ENCODE results near the gene TBC1D10B. TPM values are rescaled to one million over a fixed set of nuclear protein-coding genes. Genes with fewer than 3 reads are reported as not detected.

TBC1D10B gene
- total and polyA plus RNA-seq, 2 of the 8 experiments (the other 6 are each of a cell fraction or from before 2014, with no cell fraction given) = 15.4 to 28.6 TPM

GRCh38 chr16:30416047-30416603 is 45.8 kb upstream of the TBC1D10B start:
- FAIRE-seq (no peak), DNase-seq (ENCODE audit: low read depth in 1 of 2, low spot score in 2 of 2) (no peak)
- H3K56ac ChIP-seq (replicated peaks; ENCODE audit: insufficient read length, low read depth, low read length) = no peak overlapping the region
- H2BK120ac ChIP-seq (replicated peaks; ENCODE audit: low read depth, low read length) = no peak overlapping the region
- no peak overlapping the region for H3K4ac ChIP-seq (replicated peaks; ENCODE audit: insufficient read length, low read depth, low read length)
- H4K8ac ChIP-seq (ENCODE audit: extremely low read depth, insufficient read depth, low read length) = no peak overlapping the region
- H3K4me3 ChIP-seq (ENCODE audit: extremely low read depth in 1 of 4, insufficient read depth in 2 of 4, low read depth in 3 of 4, low read length in 4 of 4) = no peak overlapping the region
- no peak overlapping the region for H3K18ac ChIP-seq (ENCODE audit: extremely low read depth, low read length)
- 91% methylated on average over 4 of the region's 4 CpGs; no CpG with 5 or more reads in 1 of the 2 experiments for WGBS, 2 experiments (ENCODE audit: extremely low coverage in 1 of 2, insufficient coverage in 1 of 2, insufficient read length in 1 of 2, insufficient replicate concordance in 2 of 2, low coverage in 1 of 2, low lambda C conversion rate in 2 of 2, missing lambda C conversion rate in 1 of 2)
- H3K23ac ChIP-seq (ENCODE audit: insufficient read length) = no peak overlapping the region
- no peak overlapping the region for H2AFZ ChIP-seq (ENCODE audit: low read length)
- peaks cover 0 to 15% (median 4%) of the 10 kb centered on the region in 4 experiments; a peak in 7 of 8 replicates for H3K36me3 ChIP-seq (ENCODE audit: control insufficient read depth in 2 of 4, insufficient read depth in 4 of 4, low read length in 3 of 4)
- peaks cover 9% of the 10 kb centered on the region; the same call in 1 of the 2 replicates for H3K79me1 ChIP-seq (ENCODE audit: low read depth, low read length)
- H3K4me2 ChIP-seq (ENCODE audit: insufficient read depth in 1 of 2, low read depth in 2 of 2, low read length in 2 of 2) = no peak overlapping the region
- H3K79me2 ChIP-seq (ENCODE audit: control insufficient read depth in 1 of 2, insufficient read depth in 2 of 2, low read length in 2 of 2) = no peaks in the 10 kb centered on the region
- H2BK5ac ChIP-seq (ENCODE audit: low read depth, low read length) = no peak overlapping the region
- peaks cover 2 to 12% of the 10 kb centered on the region in 2 experiments for H4K20me1 ChIP-seq (replicated peaks in 1 of 2; ENCODE audit: control insufficient read depth in 1 of 2, insufficient read depth in 2 of 2, low read length in 2 of 2)
- H4K5ac ChIP-seq (ENCODE audit: insufficient read length, low read depth, low read length) = no peak overlapping the region
- no peak overlapping the region for H3K27ac ChIP-seq (ENCODE audit: low read depth, low read length)
- ChIA-PET CTCF (ENCODE audit: partially characterized antibody) (interaction anchor here (0.6 to 3.3 kb wide), 5 partner anchors 9 to 227 kb away, joined by 3 to 13 read pairs (median 3); partner anchors contain the start of genes TBC1D10B and ZNF771), POLR2A (ENCODE audit: partially characterized antibody) (interaction anchor here (1.2 to 4.0 kb wide), 3 partner anchors 9 to 28 kb away, joined by 3 to 34 read pairs (median 4); partner anchors contain the start of genes ZNF48 and ZNF771)
- H2BK12ac ChIP-seq (ENCODE audit: low read depth, low read length) = no peak overlapping the region
- H2BK20ac ChIP-seq (ENCODE audit: low read length) = no peak overlapping the region
- no peak overlapping the region for H4K91ac ChIP-seq (replicated peaks; ENCODE audit: insufficient read length, low read length)
- no peak overlapping the region for H3K9ac ChIP-seq (replicated peaks in 1 of 4; ENCODE audit: extremely low read depth in 1 of 4, low read depth in 3 of 4, low read length in 3 of 4)
- no peaks in the 10 kb centered on the region for H3K9me3 ChIP-seq (ENCODE audit: insufficient read depth in 2 of 2, low read depth in 1 of 2, low read length in 1 of 2)
- no peak overlapping the region for H2AK5ac ChIP-seq (ENCODE audit: low read depth, low read length)
- H2BK15ac ChIP-seq (ENCODE audit: low read length) = no peak overlapping the region
- no peak overlapping the region for H3K14ac ChIP-seq (ENCODE audit: insufficient read length)
- H3K4me1 ChIP-seq (replicated peaks in 1 of 4; ENCODE audit: control insufficient read depth in 3 of 4, insufficient read depth in 4 of 4, low read length in 3 of 4) = peaks cover 3 to 6% (median 5%) of the 10 kb centered on the region in 4 experiments; a peak in 6 of 7 replicates
- H3K27me3 ChIP-seq (replicated peaks in 1 of 4; ENCODE audit: control insufficient read depth in 3 of 4, extremely low read depth in 1 of 4, insufficient read depth in 3 of 4, low read length in 3 of 4) = no peaks in the 10 kb centered on the region
- peaks cover 7% of the 10 kb centered on the region; the same call in 1 of the 2 replicates for H3K23me2 ChIP-seq (ENCODE audit: low read depth, low read length)
- TF ChIP-seq SIX5 (IDR thresholded peaks at IDR 0.05; ENCODE audit: low read depth, low read length) (no peak), RNF2 (IDR thresholded peaks at IDR 0.05; ENCODE audit: borderline replicate concordance, low read depth, low read length, missing control alignments, poor library complexity, severe bottlenecking) (no peak), MAFK (IDR thresholded peaks at IDR 0.05; ENCODE audit: low read depth, low read length) (no peak), POU5F1 (IDR thresholded peaks at IDR 0.05; ENCODE audit: low read depth, low read length) (no peak), SUZ12 (IDR thresholded peaks at IDR 0.05; ENCODE audit: low read length) (no peak), TEAD4 (IDR thresholded peaks at IDR 0.05; ENCODE audit: low read depth, low read length) (no peak), SP1 (IDR thresholded peaks at IDR 0.05; ENCODE audit: low read depth, low read length) (no peak), SRF (IDR thresholded peaks at IDR 0.05; ENCODE audit: low read depth, low read length) (no peak), CHD2 (IDR thresholded peaks at IDR 0.05; ENCODE audit: low read length) (no peak)
